Activated T-cell treated with anti-CD3 and anti-CD28 coated beads for 4 hours (primary cell): ENCODE data around the gene OGFOD2.

ENCODE experiments used
- DNase-seq: peaks from one replicate; pipeline ENCODE4 v3.0.0-alpha.2; 2020

The OGFOD2 gene

GRCh38 chr12:122989225-122989839, 14.3 kb downstream of the OGFOD2 start:
- DNase-seq = no peak

GRCh38 chr12:122989874-122990419, 14.9 kb downstream of the OGFOD2 start:
- DNase-seq = no peak

- DNase-seq = no peak
Measured at GRCh38 chr12:122990561-122990960, 15.5 kb downstream of the OGFOD2 start.

- no peak for DNase-seq
Measured at GRCh38 chr12:122990961-122991622, 16.0 kb downstream of the OGFOD2 start.

GRCh38 chr12:122991623-122992275, 16.7 kb downstream of the OGFOD2 start:
- no peak for DNase-seq

- no peak for DNase-seq
Measured at GRCh38 chr12:122992386-122992785, 17.3 kb downstream of the OGFOD2 start.

- DNase-seq = no peak
Measured at GRCh38 chr12:122994140-122994675, 19.2 kb downstream of the OGFOD2 start.

GRCh38 chr12:122994781-122995502, 19.9 kb downstream of the OGFOD2 start:
- DNase-seq = no peak

- DNase-seq = no peak
Measured at GRCh38 chr12:122995503-122996187, 20.6 kb downstream of the OGFOD2 start.

GRCh38 chr12:122996188-122996601, 21.2 kb downstream of the OGFOD2 start:
- DNase-seq = no peak

GRCh38 chr12:122996621-122997342, 21.7 kb downstream of the OGFOD2 start:
- DNase-seq = no peak

- DNase-seq = no peak
Measured at GRCh38 chr12:122997343-122998250, 22.6 kb downstream of the OGFOD2 start.

GRCh38 chr12:122998316-122998715, 23.3 kb downstream of the OGFOD2 start:
- no peak for DNase-seq

GRCh38 chr12:122999196-122999946, 24.3 kb downstream of the OGFOD2 start:
- DNase-seq = no peak

GRCh38 chr12:122999986-123000420, 25.0 kb downstream of the OGFOD2 start:
- no peak for DNase-seq

- no peak for DNase-seq
Measured at GRCh38 chr12:123000578-123000977, 25.5 kb downstream of the OGFOD2 start.

GRCh38 chr12:123001464-123001863, 26.4 kb downstream of the OGFOD2 start:
- no peak for DNase-seq

- DNase-seq = no peak
Measured at GRCh38 chr12:123003257-123003656, 28.2 kb downstream of the OGFOD2 start.

GRCh38 chr12:123004287-123004686, 29.2 kb downstream of the OGFOD2 start:
- no peak for DNase-seq
